ENCODE results near the gene CACNA1A.

GRCh38 chr19:13463296-13463695 lies 43.0 kb downstream of the CACNA1A start:
- TF ChIP-seq CTCF (IDR thresholded peaks at IDR 0.05) (no peak), EZH2phosphoT487 (IDR thresholded peaks at IDR 0.05) (no peak)

All from neural progenitor cell (in vitro differentiated cells).